ENCODE measurements around the gene SP2.
"Not testable (repeated sequence)": the region's sequence is repeated elsewhere in the genome, so short reads cannot be mapped to it uniquely, and the experiment has no call there.

Gene SP2

GRCh38 chr17:47914306-47914948, 18.4 kb downstream of the SP2 start:
- no peak for DNase-seq (ENCODE audit: low read depth)
- no peak overlapping the region for H3K4me3 ChIP-seq (ENCODE audit: low read length)
- no peak for TF ChIP-seq CTCF (conservative IDR thresholded peaks at IDR 0.05; ENCODE audit: low read length)

- H3K4me3 ChIP-seq (ENCODE audit: low read length) = no peak overlapping the region
- no peak for DNase-seq (ENCODE audit: low read depth)
Measured at GRCh38 chr17:47915776-47916398, 19.9 kb downstream of the SP2 start.

GRCh38 chr17:47916489-47917208, 20.6 kb downstream of the SP2 start:
- no peak overlapping the region for H3K4me3 ChIP-seq (ENCODE audit: low read length)
- TF ChIP-seq CTCF (conservative IDR thresholded peaks at IDR 0.05; ENCODE audit: low read length) = no peak
- DNase-seq (ENCODE audit: low read depth) = no peak

More at GRCh38 chr17:47915776-47916398, 19.9 kb downstream of the SP2 start:
- no peak for TF ChIP-seq CTCF (conservative IDR thresholded peaks at IDR 0.05; ENCODE audit: low read length)

GRCh38 chr17:47917581-47917980, 21.5 kb downstream of the SP2 start:
- DNase-seq (ENCODE audit: low read depth) = no peak
- no peak overlapping the region for H3K4me3 ChIP-seq (ENCODE audit: low read length)
- no peak for TF ChIP-seq CTCF (conservative IDR thresholded peaks at IDR 0.05; ENCODE audit: low read length)

- H3K4me3 ChIP-seq (ENCODE audit: low read length) = no peak overlapping the region
- TF ChIP-seq CTCF (conservative IDR thresholded peaks at IDR 0.05; ENCODE audit: low read length) = no peak
- DNase-seq (ENCODE audit: low read depth) = no peak
Measured at GRCh38 chr17:47918006-47918405, 22.0 kb downstream of the SP2 start.

GRCh38 chr17:47918991-47919390, 23.0 kb downstream of the SP2 start:
- TF ChIP-seq CTCF (conservative IDR thresholded peaks at IDR 0.05; ENCODE audit: low read length) = no peak
- no peak for DNase-seq (ENCODE audit: low read depth)
- no peak overlapping the region for H3K4me3 ChIP-seq (ENCODE audit: low read length)

- not testable (repeated sequence) for DNase-seq (ENCODE audit: low read depth); H3K4me3 ChIP-seq (ENCODE audit: low read length)
Measured at GRCh38 chr17:47919889-47920288, 23.9 kb downstream of the SP2 start.
